Large intestine (tissue), 3 donors: Measurements from ENCODE around the gene ZNF853. TPM values are rescaled to one million over a fixed set of nuclear protein-coding genes. Genes with fewer than 3 reads are reported as not detected.
"Not testable (repeated sequence)": the region's sequence is repeated elsewhere in the genome, so short reads cannot be mapped to it uniquely, and the experiment has no call there.

Experiments used
- DNase-seq, 2 donors: peaks; one replicate each; pipeline versions ENCODE4 v3.0.0 to v3.0.0-alpha.2; 2013
- H3K27ac ChIP-seq: one replicate; pipeline ENCODE4 v1.5.1; 2013; ENCODE audit warnings: low read length
- H3K27me3 ChIP-seq: 2 replicates; pipeline ENCODE4 v1.6.1; 2013; ENCODE audit warnings: low read length; ENCODE audit not compliant: control insufficient read depth, insufficient read depth
- H3K36me3 ChIP-seq: 2 replicates; pipeline ENCODE4 v1.6.1; 2013; ENCODE audit warnings: low read length; ENCODE audit not compliant: control insufficient read depth, insufficient read depth
- H3K4me1 ChIP-seq: one replicate; pipeline ENCODE4 v1.6.1; 2013; ENCODE audit warnings: low read length; ENCODE audit not compliant: control insufficient read depth, insufficient read depth
- H3K4me3 ChIP-seq: one replicate; pipeline ENCODE4 v1.5.1; 2013; ENCODE audit warnings: low read length
- H3K9me3 ChIP-seq: one replicate; pipeline ENCODE4 v1.6.1; 2013; ENCODE audit warnings: mild to moderate bottlenecking, low read depth, low read length, moderate library complexity; ENCODE audit not compliant: control insufficient read depth
- WGBS: methylation state at CpG from one replicate; pipeline ENCODE4 v1.1.5; 2013; ENCODE audit warnings: low lambda C conversion rate; ENCODE audit not compliant: insufficient coverage; 5-methylcytosine and 5-hydroxymethylcytosine counted together
- polyA plus RNA-seq: library from polyadenylated mRNA; unstranded; fragments of 120-200 nt; gene quantifications from one replicate; pipeline ENCODE4 v1.2.1, GENCODE V29; 2013

ZNF853 gene
- polyA plus RNA-seq, 1 donor = 5.7 TPM

- no peaks in the 10 kb centered on the region for H3K27me3 ChIP-seq
- WGBS = no CpG with 5 or more reads among the region's 75 CpGs
- H3K4me3 ChIP-seq = no peak overlapping the region
- DNase-seq = no peak
- no peaks in the 10 kb centered on the region for H3K4me1 ChIP-seq
- H3K36me3 ChIP-seq = peaks cover 60% of the 10 kb centered on the region
- H3K27ac ChIP-seq = no peak overlapping the region
- H3K9me3 ChIP-seq = peaks cover 32% of the 10 kb centered on the region
These were observed 37.1 kb downstream of the ZNF853 start for GRCh38 chr7:6652446-6653011.

DNA sequence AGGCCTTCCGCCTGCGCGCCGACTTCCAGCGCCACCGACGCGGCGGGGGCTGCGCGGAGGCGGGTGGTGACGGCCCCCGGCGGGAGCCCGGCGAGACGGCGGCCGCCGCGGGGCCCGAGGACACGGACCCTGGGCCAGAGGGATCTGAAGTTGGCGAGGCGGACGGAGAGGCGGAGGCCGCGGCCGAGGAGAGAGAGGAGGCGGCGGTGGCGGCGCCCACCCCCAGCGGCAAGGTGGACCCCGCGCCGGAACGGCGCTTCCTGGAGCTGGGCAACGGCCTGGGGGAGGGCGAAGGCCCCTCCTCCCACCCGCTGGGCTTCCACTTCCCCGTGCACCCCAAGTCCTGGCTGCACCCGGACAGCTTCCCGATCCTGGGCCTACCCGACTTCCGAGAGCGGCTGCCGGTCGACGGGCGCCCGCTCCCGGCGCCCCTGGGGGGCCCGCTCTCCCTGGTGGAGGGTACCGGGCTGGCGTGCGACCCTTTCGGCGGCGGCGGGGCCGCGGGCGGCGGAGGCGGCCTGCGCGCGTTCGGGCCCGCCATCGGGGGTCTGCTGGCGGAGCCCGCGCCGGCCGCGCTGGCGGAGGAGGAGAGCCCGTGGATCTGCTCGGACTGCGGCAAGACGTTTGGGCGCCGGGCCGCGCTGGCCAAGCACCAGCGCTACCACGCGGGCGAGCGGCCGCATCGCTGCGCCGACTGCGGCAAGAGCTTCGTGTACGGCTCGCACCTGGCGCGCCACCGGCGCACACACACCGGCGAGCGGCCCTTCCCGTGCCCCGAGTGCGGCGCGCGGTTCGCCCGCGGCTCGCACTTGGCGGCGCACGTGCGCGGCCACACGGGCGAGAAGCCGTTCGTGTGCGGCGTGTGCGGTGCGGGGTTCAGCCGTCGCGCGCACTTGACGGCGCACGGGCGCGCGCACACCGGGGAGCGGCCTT, 37.9 kb downstream of the ZNF853 start:
- H3K27ac ChIP-seq = no peak overlapping the region
- no peak for DNase-seq
- no peak overlapping the region for H3K4me3 ChIP-seq
- H3K9me3 ChIP-seq = peaks cover 32% of the 10 kb centered on the region
- H3K36me3 ChIP-seq = peaks cover 52% of the 10 kb centered on the region
- no peaks in the 10 kb centered on the region for H3K27me3 ChIP-seq
- WGBS = no CpG with 5 or more reads among the region's 146 CpGs
- H3K4me1 ChIP-seq = no peaks in the 10 kb centered on the region

GRCh38 chr7:6654113-6654841, 38.9 kb downstream of the ZNF853 start:
- no peak for DNase-seq
- no CpG with 5 or more reads among the region's 94 CpGs for WGBS
- H3K27me3 ChIP-seq = no peaks in the 10 kb centered on the region
- H3K4me1 ChIP-seq = no peaks in the 10 kb centered on the region
- H3K9me3 ChIP-seq = peaks cover 32% of the 10 kb centered on the region
- H3K27ac ChIP-seq = no peak overlapping the region
- H3K36me3 ChIP-seq = peaks cover 44% of the 10 kb centered on the region
- no peak overlapping the region for H3K4me3 ChIP-seq

- DNase-seq = no peak
- Histone ChIP-seq H3K36me3 (peaks cover 36% of the 10 kb centered on the region), H3K9me3 (peaks cover 32% of the 10 kb centered on the region), H3K4me1 (peaks cover 4% of the 10 kb centered on the region), H3K27me3 (no peaks in the 10 kb centered on the region), H3K4me3 (no peak overlapping the region), H3K27ac (no peak overlapping the region)
- no CpG with 5 or more reads among the region's 48 CpGs for WGBS
These were observed 39.6 kb downstream of the ZNF853 start for GRCh38 chr7:6654842-6655610.

GRCh38 chr7:6655636-6656385, 40.4 kb downstream of the ZNF853 start:
- no CpG with 5 or more reads among the region's 17 CpGs for WGBS
- H3K4me1 ChIP-seq = peaks cover 4% of the 10 kb centered on the region
- H3K4me3 ChIP-seq = no peak overlapping the region
- H3K36me3 ChIP-seq = peaks cover 29% of the 10 kb centered on the region
- no peak for DNase-seq
- H3K27me3 ChIP-seq = no peaks in the 10 kb centered on the region
- peaks cover 30% of the 10 kb centered on the region for H3K9me3 ChIP-seq
- H3K27ac ChIP-seq = no peak overlapping the region

DNA sequence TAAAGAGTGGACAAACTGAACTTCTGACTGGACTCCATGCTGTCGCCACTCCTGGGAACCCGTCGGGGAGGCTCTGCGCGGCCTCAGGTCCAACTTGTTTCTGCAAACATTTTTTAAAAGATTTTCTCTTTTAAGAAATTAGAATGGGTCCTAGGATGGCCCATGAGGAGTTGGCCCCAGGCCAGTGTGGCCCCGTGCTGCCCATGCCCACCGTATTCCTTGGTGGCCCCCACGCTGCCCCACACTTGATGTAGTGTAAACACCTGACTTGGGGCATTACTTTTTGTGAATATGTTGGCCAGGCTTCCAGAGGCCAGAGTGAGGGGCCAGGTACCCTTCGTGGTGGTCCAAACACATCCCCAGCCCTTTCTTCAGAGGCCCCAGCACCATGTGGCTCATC, 41.0 kb downstream of the ZNF853 start:
- H3K9me3 ChIP-seq = peaks cover 25% of the 10 kb centered on the region
- WGBS = no CpG with 5 or more reads among the region's 9 CpGs
- no peak for DNase-seq
- no peak overlapping the region for H3K4me3 ChIP-seq
- peaks cover 4% of the 10 kb centered on the region for H3K4me1 ChIP-seq
- no peaks in the 10 kb centered on the region for H3K27me3 ChIP-seq
- no peak overlapping the region for H3K27ac ChIP-seq
- peaks cover 25% of the 10 kb centered on the region for H3K36me3 ChIP-seq

- 50% methylated on average over 3 of the region's 11 CpGs for WGBS
- H3K4me1 ChIP-seq = peaks cover 4% of the 10 kb centered on the region
These were observed 43.4 kb downstream of the ZNF853 start for GRCh38 chr7:6658618-6659345.

DNA sequence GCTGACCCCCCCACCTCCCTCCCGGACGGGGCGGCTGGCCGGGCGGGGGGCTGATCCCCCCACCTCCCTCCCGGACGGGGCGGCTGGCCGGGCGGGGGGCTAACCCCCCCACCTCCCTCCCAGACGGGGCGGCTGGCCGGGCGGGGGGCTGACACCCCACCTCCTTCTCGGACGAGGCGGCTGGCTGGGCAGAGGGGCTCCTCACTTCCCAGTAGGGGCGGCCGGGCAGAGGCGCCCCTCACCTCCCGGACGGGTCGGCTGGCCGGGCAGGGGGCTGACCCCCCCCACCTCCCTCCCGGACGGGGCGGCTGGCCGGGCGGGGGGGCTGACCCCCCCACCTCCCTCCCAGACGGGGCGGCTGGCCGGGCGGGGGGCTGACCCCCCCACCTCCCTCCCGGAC, 55.4 kb downstream of the ZNF853 start:
- peaks cover 33% of the 10 kb centered on the region for H3K9me3 ChIP-seq
- not testable (repeated sequence) for H3K27me3 ChIP-seq, H3K4me3 ChIP-seq, DNase-seq, H3K27ac ChIP-seq, H3K4me1 ChIP-seq, H3K36me3 ChIP-seq
- no CpG with 5 or more reads among the region's 34 CpGs for WGBS

More at GRCh38 chr7:6658618-6659345, 43.4 kb downstream of the ZNF853 start:
- Histone ChIP-seq H3K36me3 (peaks cover 14% of the 10 kb centered on the region), H3K27me3 (no peaks in the 10 kb centered on the region), H3K27ac (no peak overlapping the region), H3K9me3 (peaks cover 6% of the 10 kb centered on the region), H3K4me3 (no peak overlapping the region)
- DNase-seq = no peak
